Vagina (tissue), 2 donors: ENCODE results near the gene UBR4.

Experiments
- CTCF ChIP-seq, 3 experiments: fragments of 450-650 bp in 2 of 3; fragments of 200-600 bp in 1 of 3; sonication (generic) in 1 of 3; IDR thresholded peaks; one replicate each; pipeline ENCODE4 v1.5.1; 2017 to 2019; ENCODE audit warnings: antibody characterized with exemption in 3 of 3, mild to moderate bottlenecking in 2 of 3, moderate library complexity in 2 of 3
- POLR2A ChIP-seq, 2 donors: fragments of 450-650 bp; IDR thresholded peaks; one replicate each; pipeline ENCODE4 v1.6.1; 2017; ENCODE audit warnings: antibody characterized with exemption in 2 of 2, mild to moderate bottlenecking in 2 of 2, moderate library complexity in 2 of 2

GRCh38 chr1:19087017-19087736, 122.9 kb downstream of the UBR4 start:
- TF ChIP-seq POLR2A (IDR thresholded peaks at IDR 0.05) = no peak
- no peak for TF ChIP-seq CTCF (IDR thresholded peaks at IDR 0.05)
